NCI-H2081 treated with DMSO at 0.1 percent for 48 hours (cell line): ENCODE measurements around the gene LAMA4.

Source experiments
- DNase-seq: peaks from one replicate; lab custom pipeline; 2025; lab: John Stamatoyannopoulos, UW

The LAMA4 gene

DNA sequence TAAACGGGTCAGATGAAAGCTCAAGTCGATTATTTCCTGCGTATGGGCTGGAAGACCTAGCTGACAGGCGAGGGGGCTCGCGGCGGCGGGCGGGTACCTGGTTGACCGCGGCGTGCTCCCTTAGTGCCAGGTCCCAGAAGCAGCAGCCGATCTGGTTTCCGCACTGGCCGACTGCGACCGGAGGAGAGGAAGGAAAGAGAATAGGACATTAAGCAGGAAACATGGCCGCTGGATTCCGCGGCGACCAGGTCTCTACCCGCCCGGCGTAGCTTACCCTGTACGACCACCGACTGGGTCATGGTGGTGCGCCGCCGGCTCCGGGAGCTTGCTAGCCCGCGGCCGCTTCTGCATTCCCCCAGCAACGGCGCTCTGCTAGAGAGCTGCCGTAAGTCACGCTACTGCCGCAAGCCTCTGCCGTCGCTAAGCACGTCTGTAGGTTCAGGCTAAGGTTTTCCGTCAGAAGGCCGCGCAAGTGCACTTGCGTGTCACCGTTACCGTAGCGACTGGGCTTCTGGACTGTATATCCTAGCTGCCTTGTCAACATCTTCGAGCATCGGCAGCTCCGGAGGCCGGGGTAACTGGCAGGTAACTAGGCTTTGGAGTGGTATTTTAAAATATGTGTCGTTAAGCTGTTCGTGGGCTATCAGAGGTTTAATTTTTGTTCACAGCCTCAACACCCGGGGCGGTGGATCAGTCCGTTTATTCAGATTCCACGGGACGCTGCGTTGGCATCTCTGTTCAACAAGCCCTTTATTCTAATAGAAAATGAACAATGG, 167.0 kb downstream of the LAMA4 start, which contains the start of the genes FAM229B and TUBE1:
TSS of gene FAM229B (plus strand) at position 456 of the 776 bp plus-strand sequence. CDS start 11,693 bp downstream, outside the sequence.
TSS of gene TUBE1 (minus strand) at position 347 of the 776 bp plus-strand sequence. CDS start at position 299, 48 bp downstream.
- peak; percentile 68 for DNase-seq

DNA sequence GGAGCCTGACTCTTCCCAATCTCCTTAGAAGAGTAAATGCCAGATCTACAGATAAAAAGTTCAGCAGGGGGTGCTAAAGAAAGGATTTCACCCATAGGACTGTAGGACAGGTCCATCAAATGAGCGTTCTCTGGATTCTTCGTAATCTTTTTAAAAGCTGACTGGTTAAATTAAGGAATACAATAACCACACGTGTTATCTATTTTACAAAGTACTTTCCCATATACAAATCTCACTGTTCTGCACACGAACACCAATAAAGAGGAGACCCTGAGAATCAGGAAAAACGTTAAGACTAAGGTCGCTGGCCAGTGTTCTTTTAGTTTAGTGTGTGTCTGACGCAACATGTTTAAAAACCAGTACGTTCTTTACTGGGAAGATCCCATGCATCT, 167.6 kb downstream of the LAMA4 start:
- DNase-seq: no peak

DNA sequence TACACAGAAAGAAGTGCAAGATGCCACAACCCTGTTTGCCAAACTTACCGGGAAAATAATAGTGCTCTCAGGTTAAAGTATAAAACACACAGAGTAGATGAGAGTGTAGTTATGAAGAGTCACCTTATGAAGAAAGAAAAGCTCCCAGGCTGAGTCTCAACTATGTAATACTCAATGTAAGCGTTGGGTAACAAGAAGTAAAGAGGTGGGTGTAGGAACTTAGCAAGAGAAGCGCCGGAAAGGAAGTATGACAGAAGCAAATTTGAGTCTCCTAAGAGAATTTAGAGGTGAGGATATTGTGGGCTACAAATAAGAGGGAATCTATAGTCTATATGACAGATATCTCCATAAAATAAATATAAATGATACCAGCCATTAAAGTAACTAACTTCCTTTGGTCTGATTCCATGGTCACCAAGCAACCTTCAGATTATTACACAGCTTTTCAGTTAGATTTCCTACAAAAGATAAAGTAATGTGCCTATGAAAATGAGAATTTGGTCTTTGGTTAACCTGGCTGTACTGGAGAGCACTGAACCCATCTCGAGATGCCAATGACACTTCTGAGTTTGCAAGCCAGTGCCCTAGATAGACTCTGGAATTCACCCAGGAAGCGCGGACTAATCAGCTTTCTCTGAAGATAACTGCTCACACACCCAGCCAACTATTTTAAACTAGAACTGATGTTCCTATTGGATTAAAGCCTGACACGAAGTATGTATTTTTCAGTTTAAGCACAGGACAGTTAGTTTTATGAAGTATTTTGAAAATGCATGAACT, 168.9 kb downstream of the LAMA4 start:
- no peak for DNase-seq

DNA sequence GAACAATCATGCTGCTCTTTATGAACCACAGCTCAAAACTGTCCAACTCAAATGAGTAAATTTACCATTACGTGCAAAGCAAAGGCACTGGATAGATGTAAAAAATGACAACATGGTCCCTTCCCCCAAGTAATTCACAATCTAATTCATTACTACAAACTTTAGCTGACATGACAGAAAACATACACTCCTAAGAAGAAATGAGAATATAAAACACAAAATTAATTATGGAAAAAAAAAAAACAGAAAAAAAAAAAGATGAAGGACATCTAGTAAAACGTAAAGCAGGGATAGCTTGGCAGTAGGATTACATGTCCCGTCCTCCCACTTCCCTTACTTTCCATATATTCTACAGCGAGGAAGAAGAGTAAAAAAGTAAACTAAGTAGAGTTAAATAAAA, 172.8 kb downstream of the LAMA4 start:
- no peak for DNase-seq

DNA sequence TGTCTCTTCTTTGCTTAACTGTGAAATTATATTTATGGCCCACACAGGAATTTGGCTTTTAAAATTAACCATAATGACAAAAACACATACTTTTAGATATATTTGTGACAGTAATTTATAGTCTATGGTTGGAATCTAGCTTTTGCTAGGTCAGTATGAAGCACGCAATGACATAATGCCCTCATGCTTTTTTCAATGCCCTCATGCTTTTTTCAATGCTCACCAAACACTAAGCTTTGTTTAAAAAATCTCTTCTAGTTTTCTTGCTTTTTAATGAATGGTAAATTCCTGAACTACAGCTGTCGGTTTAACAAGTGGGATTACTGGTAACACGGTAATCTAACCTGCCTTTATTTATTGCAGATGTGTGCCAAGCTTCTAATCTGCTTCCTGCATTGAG, 187.8 kb downstream of the LAMA4 start:
- DNase-seq: no peak

DNA sequence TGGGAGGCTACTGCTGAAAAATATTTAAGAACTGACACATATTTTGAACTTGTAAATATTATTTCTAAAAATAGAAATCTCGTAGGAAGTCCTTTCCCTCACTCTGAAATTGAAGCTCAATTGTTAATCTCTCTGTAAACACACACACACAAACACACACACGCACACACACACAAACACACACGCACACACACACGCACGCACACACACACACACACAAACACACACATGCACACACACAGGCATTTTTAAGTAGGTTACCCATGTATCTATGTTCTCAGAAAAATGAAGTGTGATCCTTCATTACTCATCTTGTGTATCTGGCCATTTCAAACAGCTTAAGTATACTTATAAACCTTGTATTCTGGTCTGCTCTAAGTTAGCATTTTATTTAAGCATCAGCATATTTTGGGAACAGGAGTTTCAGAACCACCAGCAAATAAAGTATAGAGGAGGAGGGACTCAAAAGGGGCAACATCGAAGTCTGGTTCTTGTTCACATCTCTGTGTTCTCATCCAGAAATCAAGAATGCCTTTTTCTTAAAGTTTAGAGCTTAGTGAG, 188.9 kb downstream of the LAMA4 start:
- no peak for DNase-seq

DNA sequence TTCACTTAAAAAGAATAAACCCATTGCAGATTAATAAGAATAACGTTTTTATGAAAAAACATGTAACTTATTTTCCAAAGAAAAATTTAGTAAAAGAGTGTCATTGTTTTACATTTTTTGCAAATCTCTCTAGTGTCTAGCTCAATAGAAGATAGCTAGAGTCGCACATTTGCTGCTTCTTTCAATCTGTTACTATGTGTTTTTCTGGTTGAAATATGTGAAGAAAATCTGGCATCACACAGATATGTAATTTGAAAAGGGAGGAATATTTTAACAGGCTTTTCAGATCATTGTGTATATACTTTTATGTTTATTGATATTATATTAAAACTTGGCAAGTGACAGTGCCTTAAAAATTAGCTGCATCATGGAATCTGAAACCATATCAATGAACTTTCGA, 191.4 kb downstream of the LAMA4 start:
- DNase-seq: no peak

DNA sequence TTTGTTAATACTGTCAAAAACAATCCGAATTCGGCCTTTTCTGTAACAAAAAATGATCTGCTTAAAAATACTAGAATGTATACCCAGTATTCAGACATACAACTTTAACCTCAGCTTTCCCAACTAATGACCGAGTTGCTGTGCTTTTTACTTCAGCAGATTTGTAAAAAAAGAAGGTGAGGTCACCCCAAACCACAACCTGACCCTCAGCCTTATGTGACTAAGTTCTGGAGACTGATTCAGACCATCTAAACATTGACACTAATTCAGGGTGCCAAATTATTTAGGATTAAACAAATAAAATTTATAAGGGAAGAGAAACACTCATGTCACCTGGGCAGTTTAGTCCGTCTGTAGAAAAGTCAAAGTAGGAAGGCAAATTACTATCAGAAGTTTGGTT, 192.8 kb downstream of the LAMA4 start:
- DNase-seq: no peak
